K562 (cell line): ENCODE results near the gene AKAP10. TPM values are rescaled to one million over a fixed set of nuclear protein-coding genes. Genes with fewer than 3 reads are reported as not detected.

Source experiments
- ATAC-seq: fragments of 200-7000 bp; cut with Tn5 transposase; 3 replicates; pipeline ENCODE4 v1.9.1; 2020; ENCODE audit warnings: moderate library complexity
- BruUV-seq: library from RNA; stranded (reverse); fragments of 400-500 nt; replicated peaks from 2 replicates; lab custom pipeline; 2021; lab: Mats Ljungman, UMichigan
- CTCF ChIA-PET: fragments of 300-600 bp; formaldehyde crosslinking; extraction: SDS; loops from one replicate; lab custom pipeline; 2021; ENCODE audit warnings: low intra/inter-chr PET ratio; lab: Yijun Ruan, JAX
- POLR2A ChIA-PET: fragments of 300-600, 350-650 bp; sonication (Branson Sonifier 250); formaldehyde crosslinking; extraction: SDS; loops from one replicate; lab custom pipeline; 2021; ENCODE audit warnings: antibody characterized with exemption, inconsistent platforms; lab: Yijun Ruan, JAX
- DNase-seq, 4 experiments: peaks; one replicate each; pipeline versions ENCODE4 v3.0.0 to v3.0.0-alpha.2; 2011 to 2018; ENCODE audit warnings: low spot score in 3 of 4, mixed read lengths in 3 of 4; ENCODE audit errors: extremely low read depth in 1 of 4
- FAIRE-seq: peaks from 2 replicates; lab custom pipeline; 2011; peaks lifted over from hg19 to GRCh38; lab: Jason Lieb, UNC
- H2AFZ ChIP-seq: 2 replicates; pipeline ENCODE4 v1.6.0; 2011; ENCODE audit warnings: low read depth, low read length, control low read depth, inconsistent platforms
- H3K27ac ChIP-seq: fragments of 200-600 bp; 3 replicates; pipeline ENCODE4 v1.8.0; 2011; ENCODE audit warnings: low read depth, mild to moderate bottlenecking, control low read depth, inconsistent platforms, low read length, moderate library complexity, mixed read lengths; ENCODE audit errors: extremely low read depth
- H3K27me3 ChIP-seq, 2 experiments: fragments of 300-600 bp in 1 of 2; 2 replicates in 1 of 2; 3 replicates in 1 of 2; pipeline versions ENCODE4 v1.6.0 to v1.8.0; 2011; ENCODE audit warnings: inconsistent platforms in 2 of 2, low read length in 2 of 2, mild to moderate bottlenecking in 1 of 2, mixed read lengths in 1 of 2, moderate library complexity in 1 of 2; ENCODE audit not compliant: control insufficient read depth in 2 of 2, insufficient read depth in 2 of 2
- H3K36me3 ChIP-seq: fragments of 300-600 bp; 3 replicates; pipeline ENCODE4 v1.8.0; 2011; ENCODE audit warnings: mild to moderate bottlenecking, low read length, inconsistent platforms; ENCODE audit not compliant: control insufficient read depth, insufficient read depth
- H3K4me1 ChIP-seq, 2 experiments: fragments of 200-600 bp in 1 of 2; replicated peaks in 1 of 2; 2 replicates in 1 of 2; 3 replicates in 1 of 2; pipeline versions ENCODE4 v1.5.1 to v1.8.0; 2011; ENCODE audit warnings: inconsistent platforms in 2 of 2, low read length in 2 of 2, mild to moderate bottlenecking in 1 of 2, mixed read lengths in 1 of 2, moderate library complexity in 1 of 2; ENCODE audit not compliant: control insufficient read depth in 2 of 2, insufficient read depth in 2 of 2
- H3K4me2 ChIP-seq: 2 replicates; pipeline ENCODE4 v1.6.1; 2011; ENCODE audit warnings: low read length, control low read depth, inconsistent platforms, mixed read lengths; ENCODE audit not compliant: insufficient read depth
- H3K4me3 ChIP-seq: fragments of 200-600 bp; sonication (generic), shearing (Covaris generic); 2 replicates; pipeline ENCODE4 v1.5.1; 2016; ENCODE audit warnings: control low read depth, inconsistent platforms
- H3K79me2 ChIP-seq: fragments of 200-600 bp; 3 replicates; pipeline ENCODE4 v1.8.0; 2011; ENCODE audit warnings: low read length, inconsistent platforms; ENCODE audit not compliant: control insufficient read depth, insufficient read depth
- H3K9ac ChIP-seq, 2 experiments: 2 replicates each; pipeline versions ENCODE4 v1.6.0 to v1.6.1; 2011; ENCODE audit warnings: low read depth in 2 of 2, low read length in 2 of 2, control low read depth in 1 of 2, inconsistent platforms in 1 of 2, mild to moderate bottlenecking in 1 of 2, mixed read lengths in 1 of 2; ENCODE audit not compliant: insufficient read depth in 1 of 2
- H3K9me1 ChIP-seq: one replicate; pipeline ENCODE4 v1.6.0; 2011; ENCODE audit warnings: inconsistent platforms, mild to moderate bottlenecking, low read length, moderate library complexity; ENCODE audit not compliant: control insufficient read depth, insufficient read depth
- H3K9me3 ChIP-seq: replicated peaks from 2 replicates; pipeline ENCODE4 v1.5.1; 2011; ENCODE audit warnings: low read depth, low read length, inconsistent platforms; ENCODE audit not compliant: control insufficient read depth, insufficient read depth
- H4K20me1 ChIP-seq: replicated peaks from 2 replicates; pipeline ENCODE4 v1.6.1; 2011; ENCODE audit warnings: low read length, inconsistent platforms, mixed read lengths; ENCODE audit not compliant: control insufficient read depth, insufficient read depth
- CEBPB ChIP-seq: fragments of 450-650 bp; IDR thresholded peaks from 2 replicates; pipeline ENCODE4 v1.6.1; 2016; ENCODE audit warnings: missing genetic modification characterization, missing compliant biosample characterization
- FOXK1 ChIP-seq: sonication (generic); formaldehyde crosslinking; IDR thresholded peaks from 2 replicates; pipeline ENCODE4 v1.8.0; 2022; ENCODE audit warnings: missing genetic modification reagents, mild to moderate bottlenecking, borderline replicate concordance
- HIVEP1 ChIP-seq: fragments of 250-450 bp; sonication (Bioruptor Pico); IDR thresholded peaks from 2 replicates; pipeline ENCODE4 v1.4.0; 2020; ENCODE audit warnings: mild to moderate bottlenecking
- IFI16 ChIP-seq: fragments of 250-450 bp; sonication (Bioruptor Pico); IDR thresholded peaks from 2 replicates; pipeline ENCODE4 v2.1.2; 2022; ENCODE audit warnings: mild to moderate bottlenecking, inconsistent platforms
- NRF1 ChIP-seq, 2 experiments: fragments of 450-650 bp; IDR thresholded peaks in 1 of 2; conservative IDR thresholded peaks in 1 of 2; 2 replicates each; pipeline ENCODE4 v1.6.1; 2014; ENCODE audit warnings: mild to moderate bottlenecking in 2 of 2
- RAD21 ChIP-seq, 2 experiments: fragments of 250-450 bp in 1 of 2; fragments of 450-650 bp in 1 of 2; sonication (Bioruptor Pico) in 1 of 2; formaldehyde crosslinking in 1 of 2; IDR thresholded peaks in 1 of 2; conservative IDR thresholded peaks in 1 of 2; 2 replicates each; pipeline versions ENCODE4 v1.4.0 to v1.8.0; 2020 to 2022; ENCODE audit warnings: mild to moderate bottlenecking in 2 of 2, moderate library complexity in 1 of 2
- ZNF134 ChIP-seq: fragments of 250-450 bp; sonication (Bioruptor Pico); conservative IDR thresholded peaks from 2 replicates; pipeline ENCODE4 v1.4.0; 2020
- ZNF175 ChIP-seq: fragments of 200-800 bp; sonication (Bioruptor generic); IDR thresholded peaks from 2 replicates; pipeline ENCODE4 v1.6.1; 2016; ENCODE audit warnings: low read depth, mild to moderate bottlenecking, missing genetic modification characterization, missing compliant biosample characterization
- WGBS: fragments of 100-300 bp; shearing (Covaris generic); methylation state at CpG from one replicate; pipeline ENCODE4 v1.1.6; 2016; ENCODE audit warnings: low coverage, mixed read lengths; ENCODE audit not compliant: insufficient coverage; ENCODE audit errors: missing lambda C conversion rate; 5-methylcytosine and 5-hydroxymethylcytosine counted together
- in situ Hi-C: fragments of 300-500 bp; cut with MboI; formaldehyde crosslinking; loops from 4 replicates; pipeline ENCODE4 v1.15.0; 2018; ENCODE audit warnings: inconsistent platforms, mixed read lengths
- intact Hi-C: fragments of 100-400 bp; cut with micrococcal nuclease; formaldehyde crosslinking; loops from 2 replicates; pipeline ENCODE4 v1.14.2; 2022
- polyA plus RNA-seq, 8 experiments: library from polyadenylated mRNA; depleted of rRNA in 4 of 8; stranded (reverse) in 5 of 8; unstranded in 3 of 8; fragments of >200 nt; fragmentation: Nextera tagmentation in 2 of 8; fragmentation: Illumina TruSeq in 1 of 8; extraction: Ambion mirVana in 2 of 8; extraction: Trizol in 1 of 8; gene quantifications; 2 replicates each; pipeline versions ENCODE4 v1.2.1 to v1.2.3, GENCODE V29; 2011 to 2014; ENCODE audit warnings: inconsistent platforms in 1 of 8, missing spikeins in 1 of 8
- total RNA-seq, 7 experiments: library from RNA; depleted of rRNA in 6 of 7; stranded (reverse); fragments of >200 nt in 6 of 7; fragmentation: Illumina TruSeq in 2 of 7; extraction: Trizol in 2 of 7; gene quantifications; 2 replicates each; pipeline versions ENCODE4 v1.2.1 to v1.2.3, GENCODE V29; 2011 to 2021; ENCODE audit warnings: low replicate concordance in 1 of 7

Gene AKAP10
- total and polyA plus RNA-seq, 9 of the 15 experiments (the other 6 are each of a cell fraction or from before 2014, with no cell fraction given) = 4.0 to 20.3 (median 8.2) TPM

- no peaks in the 10 kb centered on the region for H4K20me1 ChIP-seq
- in situ Hi-C loops = no loop called here
- no peak overlapping the region for H3K27ac ChIP-seq
- H3K27me3 ChIP-seq = peaks cover 4 to 30% of the 10 kb centered on the region in 2 experiments; a peak in 3 of 5 replicates
- POLR2A ChIA-PET = no interaction called here
- no peaks in the 10 kb centered on the region for H3K79me2 ChIP-seq
- 2% methylated on average over 8 of the region's 13 CpGs for WGBS
- no TSS peak for BruUV-seq
- no peak overlapping the region for H3K9ac ChIP-seq
- H3K9me3 ChIP-seq = no peaks in the 10 kb centered on the region
- no peak overlapping the region for H2AFZ ChIP-seq
- DNase-seq (no peak), ATAC-seq (no peak), FAIRE-seq (no peak)
- CTCF ChIA-PET = no interaction called here
- no peak overlapping the region for H3K4me2 ChIP-seq
- intact Hi-C loops = no loop called here
- no peaks in the 10 kb centered on the region for H3K9me1 ChIP-seq
- no peak overlapping the region for H3K4me3 ChIP-seq
- H3K36me3 ChIP-seq = no peaks in the 10 kb centered on the region
- TF ChIP-seq CEBPB (tag) (no peak), NRF1 (conservative IDR thresholded peaks at IDR 0.05 in 1 of 2, IDR thresholded peaks at IDR 0.05 in 1 of 2) (peak; percentile 27 to 44; a peak in 2 of 4 replicates), FOXK1 (CRISPR knock-in tag) (no peak), ZNF175 (CRISPR knock-in tag) (no peak), HIVEP1 (CRISPR knock-in tag) (no peak)
- H3K4me1 ChIP-seq = no peaks in the 10 kb centered on the region; a peak in 1 of 5 replicates
Observed at GRCh38 chr17:19876529-19877161, 101.0 kb downstream of the AKAP10 start.

- Histone ChIP-seq H3K4me3 (no peak overlapping the region), H3K9me3 (no peaks in the 10 kb centered on the region), H2AFZ (no peak overlapping the region), H3K36me3 (no peaks in the 10 kb centered on the region), H3K4me2 (no peak overlapping the region), H3K27me3 (peaks cover 4 to 24% of the 10 kb centered on the region in 2 experiments; a peak in 3 of 5 replicates), H3K4me1 (no peaks in the 10 kb centered on the region; a peak in 1 of 5 replicates), H3K27ac (no peak overlapping the region), H3K79me2 (no peaks in the 10 kb centered on the region), H3K9ac (no peak overlapping the region), H3K9me1 (no peaks in the 10 kb centered on the region), H4K20me1 (no peaks in the 10 kb centered on the region)
- ChIA-PET CTCF (no interaction called here), POLR2A (no interaction called here)
- ATAC-seq = no peak
- no TSS peak for BruUV-seq
- in situ Hi-C loops = no loop called here
- intact Hi-C loops = no loop called here
- no peak for FAIRE-seq
- 0% methylated on average over 9 of the region's 10 CpGs for WGBS
- DNase-seq = no peak
- TF ChIP-seq ZNF134 = no peak
- no peak for TF ChIP-seq RAD21 (CRISPR knock-in tag; conservative IDR thresholded peaks at IDR 0.05 in 1 of 2, IDR thresholded peaks at IDR 0.05 in 1 of 2)
- no peak for TF ChIP-seq IFI16 (CRISPR knock-in tag)
Observed at GRCh38 chr17:19874256-19874655, 103.4 kb downstream of the AKAP10 start.
